Transverse colon (tissue), 4 donors: ENCODE data around the gene UCKL1.

Experiments
- EP300 ChIP-seq: sonication (generic); formaldehyde crosslinking; IDR thresholded peaks from one replicate; pipeline ENCODE4 v1.6.1; 2017; ENCODE audit warnings: antibody characterized with exemption, low read depth
- POLR2A ChIP-seq: fragments of 450-650 bp; IDR thresholded peaks from one replicate; pipeline ENCODE4 v1.6.1; 2016; ENCODE audit warnings: antibody characterized with exemption, mild to moderate bottlenecking, moderate library complexity
- POLR2AphosphoS5 ChIP-seq, 3 donors: sonication (generic); formaldehyde crosslinking; IDR thresholded peaks; one replicate each; pipeline ENCODE4 v1.6.1; 2016; ENCODE audit warnings: antibody characterized with exemption in 3 of 3
- TF ChIP-seq, protein P1 (sequence below), 5 experiments: fragments of 200-600 bp in 3 of 5; fragments of 450-650 bp in 2 of 5; sonication (generic) in 3 of 5; IDR thresholded peaks; 1 replicate in 2 of 5; 2 replicates in 3 of 5; pipeline ENCODE4 v1.5.1; 2016 to 2017; ENCODE audit warnings: antibody characterized with exemption in 5 of 5, inconsistent platforms in 3 of 5, mild to moderate bottlenecking in 2 of 5, moderate library complexity in 1 of 5

- TF ChIP-seq, protein P1, sequence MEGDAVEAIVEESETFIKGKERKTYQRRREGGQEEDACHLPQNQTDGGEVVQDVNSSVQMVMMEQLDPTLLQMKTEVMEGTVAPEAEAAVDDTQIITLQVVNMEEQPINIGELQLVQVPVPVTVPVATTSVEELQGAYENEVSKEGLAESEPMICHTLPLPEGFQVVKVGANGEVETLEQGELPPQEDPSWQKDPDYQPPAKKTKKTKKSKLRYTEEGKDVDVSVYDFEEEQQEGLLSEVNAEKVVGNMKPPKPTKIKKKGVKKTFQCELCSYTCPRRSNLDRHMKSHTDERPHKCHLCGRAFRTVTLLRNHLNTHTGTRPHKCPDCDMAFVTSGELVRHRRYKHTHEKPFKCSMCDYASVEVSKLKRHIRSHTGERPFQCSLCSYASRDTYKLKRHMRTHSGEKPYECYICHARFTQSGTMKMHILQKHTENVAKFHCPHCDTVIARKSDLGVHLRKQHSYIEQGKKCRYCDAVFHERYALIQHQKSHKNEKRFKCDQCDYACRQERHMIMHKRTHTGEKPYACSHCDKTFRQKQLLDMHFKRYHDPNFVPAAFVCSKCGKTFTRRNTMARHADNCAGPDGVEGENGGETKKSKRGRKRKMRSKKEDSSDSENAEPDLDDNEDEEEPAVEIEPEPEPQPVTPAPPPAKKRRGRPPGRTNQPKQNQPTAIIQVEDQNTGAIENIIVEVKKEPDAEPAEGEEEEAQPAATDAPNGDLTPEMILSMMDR (IDR thresholded peaks at IDR 0.05) = no peak
- TF ChIP-seq POLR2A (no peak), EP300 (no peak), POLR2AphosphoS5 (IDR thresholded peaks at IDR 0.05) (no peak)
Measured at GRCh38 chr20:63963784-63964301, 7.6 kb upstream of the UCKL1 start.
